Astrocyte (in vitro differentiated cells and primary cell): ENCODE measurements around the gene TGOLN2.

Experiments used
- EZH2 ChIP-seq: IDR thresholded peaks from 2 replicates; pipeline ENCODE4 v1.6.1; 2012; ENCODE audit warnings: mild to moderate bottlenecking, low read length, inconsistent platforms; ENCODE audit not compliant: insufficient read depth
- TF ChIP-seq, protein P1 (sequence below): IDR thresholded peaks from 2 replicates; pipeline ENCODE4 v1.5.1; 2011; ENCODE audit warnings: low read depth, mild to moderate bottlenecking, inconsistent platforms, low read length, moderate library complexity; ENCODE audit not compliant: insufficient read depth

DNA sequence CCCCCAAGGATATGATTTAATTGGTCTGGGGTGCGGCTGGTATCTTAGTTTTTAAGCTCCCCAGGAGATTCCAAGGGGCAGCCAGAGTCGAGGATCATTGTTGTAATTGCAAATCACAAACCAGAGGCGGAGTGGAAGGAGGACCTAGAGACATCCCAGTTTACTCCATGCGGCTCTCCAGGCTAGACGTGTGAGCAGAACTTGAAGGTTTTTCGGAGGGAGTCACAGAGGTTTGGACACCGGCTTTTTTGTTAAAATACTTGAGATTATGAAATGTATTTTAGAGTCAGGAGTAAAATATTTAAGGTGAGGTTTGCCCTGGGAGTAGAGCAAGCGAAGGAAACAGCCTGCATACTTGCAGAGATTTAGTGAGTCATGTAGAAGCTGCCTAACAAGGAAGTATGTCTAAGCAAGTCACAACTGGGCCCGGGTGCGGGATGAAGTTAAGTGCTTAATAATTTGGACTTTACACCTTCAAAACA, 39.5 kb downstream of the TGOLN2 start:
- no peak for TF ChIP-seq EZH2
- TF ChIP-seq, protein P1, sequence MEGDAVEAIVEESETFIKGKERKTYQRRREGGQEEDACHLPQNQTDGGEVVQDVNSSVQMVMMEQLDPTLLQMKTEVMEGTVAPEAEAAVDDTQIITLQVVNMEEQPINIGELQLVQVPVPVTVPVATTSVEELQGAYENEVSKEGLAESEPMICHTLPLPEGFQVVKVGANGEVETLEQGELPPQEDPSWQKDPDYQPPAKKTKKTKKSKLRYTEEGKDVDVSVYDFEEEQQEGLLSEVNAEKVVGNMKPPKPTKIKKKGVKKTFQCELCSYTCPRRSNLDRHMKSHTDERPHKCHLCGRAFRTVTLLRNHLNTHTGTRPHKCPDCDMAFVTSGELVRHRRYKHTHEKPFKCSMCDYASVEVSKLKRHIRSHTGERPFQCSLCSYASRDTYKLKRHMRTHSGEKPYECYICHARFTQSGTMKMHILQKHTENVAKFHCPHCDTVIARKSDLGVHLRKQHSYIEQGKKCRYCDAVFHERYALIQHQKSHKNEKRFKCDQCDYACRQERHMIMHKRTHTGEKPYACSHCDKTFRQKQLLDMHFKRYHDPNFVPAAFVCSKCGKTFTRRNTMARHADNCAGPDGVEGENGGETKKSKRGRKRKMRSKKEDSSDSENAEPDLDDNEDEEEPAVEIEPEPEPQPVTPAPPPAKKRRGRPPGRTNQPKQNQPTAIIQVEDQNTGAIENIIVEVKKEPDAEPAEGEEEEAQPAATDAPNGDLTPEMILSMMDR: no peak
